Stomach (tissue), 4 donors: ENCODE measurements around the gene ZFYVE26.

Experiments
- CTCF ChIP-seq, 7 experiments: fragments of 450-650 bp in 4 of 7; fragments of 200-600 bp in 3 of 7; sonication (generic) in 3 of 7; IDR thresholded peaks; one replicate each; pipeline ENCODE4 v1.5.1; 2016 to 2019; ENCODE audit warnings: antibody characterized with exemption in 7 of 7, control low read depth in 2 of 7, mild to moderate bottlenecking in 1 of 7
- POLR2A ChIP-seq, 4 donors: fragments of 450-650 bp; IDR thresholded peaks; one replicate each; pipeline ENCODE4 v1.6.1; 2016; ENCODE audit warnings: antibody characterized with exemption in 4 of 4, control low read depth in 2 of 4, mild to moderate bottlenecking in 1 of 4, moderate library complexity in 1 of 4

- no peak for TF ChIP-seq POLR2A (IDR thresholded peaks at IDR 0.05)
- TF ChIP-seq CTCF (IDR thresholded peaks at IDR 0.05): no peak
Measured at GRCh38 chr14:67719866-67720265, 96.5 kb downstream of the ZFYVE26 start.
